Measurements from ENCODE around the gene RNFT1. TPM values are rescaled to one million over a fixed set of nuclear protein-coding genes. Genes with fewer than 3 reads are reported as not detected.
"Not testable (repeated sequence)": the region's sequence is repeated elsewhere in the genome, so short reads cannot be mapped to it uniquely, and the experiment has no call there.

The RNFT1 gene
- total and polyA plus RNA-seq, 2 donors (not counting 1 experiment from before 2014, with no cell fraction given): 49.4 to 52.0 TPM

DNA sequence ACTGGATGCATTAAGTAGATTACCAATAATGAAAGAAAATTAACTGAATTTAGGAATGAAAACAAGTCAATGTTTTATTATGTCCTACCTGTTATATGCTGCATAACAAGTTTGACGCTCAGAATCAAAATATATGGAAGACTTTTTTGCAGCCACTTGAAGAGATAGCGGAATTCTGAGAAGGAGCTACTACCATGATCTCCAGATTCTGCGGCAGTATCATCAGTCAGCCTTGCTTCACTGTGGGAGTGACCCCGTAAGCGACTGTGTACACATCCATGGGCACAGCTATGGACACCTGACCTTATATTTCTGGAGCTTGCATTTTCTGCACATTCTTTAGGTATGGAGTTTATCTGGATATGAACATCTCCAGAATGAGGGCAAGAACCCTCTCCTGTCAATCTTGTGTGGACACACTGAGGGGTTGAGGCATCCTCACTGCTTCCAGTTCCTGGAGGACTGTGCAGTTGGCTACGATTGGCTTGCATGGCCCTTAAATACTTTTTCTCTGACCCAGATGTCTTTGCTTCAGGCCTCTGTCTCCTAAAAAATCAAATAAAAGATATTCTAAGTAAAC is 1.7 kb downstream of the RNFT1 start:
- H3K4me1 Mint-ChIP-seq: peaks cover 20% of the 10 kb centered on the region
- no peaks in the 10 kb centered on the region for H3K9me3 ChIP-seq (ENCODE audit: control extremely low read depth in 1 of 3, control insufficient read depth in 2 of 3, insufficient read depth in 1 of 3, low read length in 2 of 3)
- no peak overlapping the region for H2AFZ ChIP-seq (ENCODE audit: insufficient read depth, low read depth, low read length, poor library complexity, severe bottlenecking)
- H4K20me1 ChIP-seq (ENCODE audit: control insufficient read depth, insufficient read depth, low read length, poor library complexity, severe bottlenecking): peaks cover 9% of the 10 kb centered on the region
- POLR2A ChIA-PET: no interaction called here
- ATAC-seq (ENCODE audit: low read depth) (no peak), DNase-seq (no peak)
- intact Hi-C loops (cut with micrococcal nuclease): loop anchor here (5.0 kb wide), 1 partner anchor 714 kb away; the partner anchor contains the start of gene BCAS3
- H3K27me3 Mint-ChIP-seq: no peaks in the 10 kb centered on the region
- H3K27ac ChIP-seq (ENCODE audit: low read length in 2 of 2): no peak overlapping the region
- H3K4me1 ChIP-seq (ENCODE audit: control insufficient read depth in 2 of 2, insufficient read depth in 2 of 2, low read length in 2 of 2): peaks cover 13 to 19% of the 10 kb centered on the region in 2 donors
- peaks cover 0 to 4% of the 10 kb centered on the region in 2 experiments for H3K36me3 ChIP-seq (replicated peaks in 1 of 2; ENCODE audit: control extremely low read depth in 1 of 2, control insufficient read depth in 1 of 2, extremely low read depth in 1 of 2, insufficient read depth in 2 of 2, low read length in 1 of 2)
- H3K9ac ChIP-seq (ENCODE audit: low read length): no peak overlapping the region
- peaks cover 23% of the 10 kb centered on the region for H3K79me2 ChIP-seq (ENCODE audit: control insufficient read depth, insufficient read depth, low read length)
- H3K4me3 Mint-ChIP-seq: peak overlapping the region; percentile 94
- WGBS (ENCODE audit: insufficient coverage): 98% methylated on average over 5 of the region's 6 CpGs
- H3K9me3 Mint-ChIP-seq (ENCODE audit: insufficient read depth): no peaks in the 10 kb centered on the region
- no peaks in the 10 kb centered on the region for H3K27me3 ChIP-seq (replicated peaks in 1 of 4; ENCODE audit: control extremely low read depth in 1 of 4, control insufficient read depth in 3 of 4, insufficient read depth in 4 of 4, low read length in 3 of 4)
- H3K4me2 ChIP-seq (replicated peaks; ENCODE audit: low read depth, low read length, poor library complexity, severe bottlenecking): peak overlapping the region; percentile 95
- H3K27ac Mint-ChIP-seq: no peak overlapping the region
- TF ChIP-seq, protein P1, sequence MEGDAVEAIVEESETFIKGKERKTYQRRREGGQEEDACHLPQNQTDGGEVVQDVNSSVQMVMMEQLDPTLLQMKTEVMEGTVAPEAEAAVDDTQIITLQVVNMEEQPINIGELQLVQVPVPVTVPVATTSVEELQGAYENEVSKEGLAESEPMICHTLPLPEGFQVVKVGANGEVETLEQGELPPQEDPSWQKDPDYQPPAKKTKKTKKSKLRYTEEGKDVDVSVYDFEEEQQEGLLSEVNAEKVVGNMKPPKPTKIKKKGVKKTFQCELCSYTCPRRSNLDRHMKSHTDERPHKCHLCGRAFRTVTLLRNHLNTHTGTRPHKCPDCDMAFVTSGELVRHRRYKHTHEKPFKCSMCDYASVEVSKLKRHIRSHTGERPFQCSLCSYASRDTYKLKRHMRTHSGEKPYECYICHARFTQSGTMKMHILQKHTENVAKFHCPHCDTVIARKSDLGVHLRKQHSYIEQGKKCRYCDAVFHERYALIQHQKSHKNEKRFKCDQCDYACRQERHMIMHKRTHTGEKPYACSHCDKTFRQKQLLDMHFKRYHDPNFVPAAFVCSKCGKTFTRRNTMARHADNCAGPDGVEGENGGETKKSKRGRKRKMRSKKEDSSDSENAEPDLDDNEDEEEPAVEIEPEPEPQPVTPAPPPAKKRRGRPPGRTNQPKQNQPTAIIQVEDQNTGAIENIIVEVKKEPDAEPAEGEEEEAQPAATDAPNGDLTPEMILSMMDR (IDR thresholded peaks at IDR 0.05): no peak
- no peak for TF ChIP-seq EZH2 (IDR thresholded peaks at IDR 0.05; ENCODE audit: borderline replicate concordance, insufficient read depth, low read depth, low read length, poor library complexity, severe bottlenecking)
- CTCF ChIA-PET: interaction anchor here (1.4 kb wide), 1 partner anchor 104 kb away, joined by 4 read pairs; no protein-coding TSS in a partner anchor
- no peak overlapping the region for H3K4me3 ChIP-seq (ENCODE audit: control extremely low read depth in 1 of 5, extremely low read depth in 1 of 5, insufficient read depth in 1 of 5, low read depth in 2 of 5, low read length in 4 of 5)

DNA sequence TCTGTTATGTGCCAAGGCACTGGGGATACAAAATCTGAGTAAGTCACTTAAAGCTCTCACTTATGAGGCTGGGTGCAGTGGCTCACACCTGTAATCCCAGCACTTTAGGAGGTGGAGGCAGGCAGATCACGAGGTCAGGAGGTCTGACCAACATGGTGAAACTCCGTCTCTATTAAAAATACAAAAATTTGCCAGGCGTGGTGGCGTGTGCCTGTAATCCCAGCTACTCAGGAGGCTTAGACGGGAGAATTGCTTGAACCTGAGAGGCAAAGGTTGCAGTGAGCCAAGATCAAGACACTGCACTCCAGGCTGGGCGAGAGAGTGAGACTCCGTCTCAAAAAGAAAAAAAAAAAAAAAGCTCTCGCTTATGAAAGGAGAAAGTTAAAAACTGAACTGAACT is 5.0 kb downstream of the RNFT1 start:
- POLR2A ChIA-PET; H3K27ac Mint-ChIP-seq; H4K20me1 ChIP-seq (ENCODE audit: control insufficient read depth, insufficient read depth, low read length, poor library complexity, severe bottlenecking); H3K4me3 ChIP-seq (ENCODE audit: control extremely low read depth in 1 of 5, extremely low read depth in 1 of 5, insufficient read depth in 1 of 5, low read depth in 2 of 5, low read length in 4 of 5); H3K27me3 Mint-ChIP-seq; H3K9ac ChIP-seq (ENCODE audit: low read length); H3K4me2 ChIP-seq (replicated peaks; ENCODE audit: low read depth, low read length, poor library complexity, severe bottlenecking); ATAC-seq (ENCODE audit: low read depth); H3K9me3 Mint-ChIP-seq (ENCODE audit: insufficient read depth); H3K27ac ChIP-seq (ENCODE audit: low read length in 2 of 2); H3K9me3 ChIP-seq (ENCODE audit: control extremely low read depth in 1 of 3, control insufficient read depth in 2 of 3, insufficient read depth in 1 of 3, low read length in 2 of 3); DNase-seq; intact Hi-C loops (cut with micrococcal nuclease); H3K27me3 ChIP-seq (replicated peaks in 1 of 4; ENCODE audit: control extremely low read depth in 1 of 4, control insufficient read depth in 3 of 4, insufficient read depth in 4 of 4, low read length in 3 of 4); H2AFZ ChIP-seq (ENCODE audit: insufficient read depth, low read depth, low read length, poor library complexity, severe bottlenecking); H3K4me3 Mint-ChIP-seq: not testable (repeated sequence)
- peaks cover 17% of the 10 kb centered on the region for H3K4me1 Mint-ChIP-seq
- CTCF ChIA-PET: interaction anchor here (0.7 kb wide), 2 partner anchors 14 to 78 kb away, joined by 3 read pairs; no protein-coding TSS in a partner anchor
- Histone ChIP-seq H3K79me2 (ENCODE audit: control insufficient read depth, insufficient read depth, low read length) (peaks cover 23% of the 10 kb centered on the region), H3K4me1 (ENCODE audit: control insufficient read depth in 2 of 2, insufficient read depth in 2 of 2, low read length in 2 of 2) (peaks cover 13% of the 10 kb centered on the region in 2 donors), H3K36me3 (replicated peaks in 1 of 2; ENCODE audit: control extremely low read depth in 1 of 2, control insufficient read depth in 1 of 2, extremely low read depth in 1 of 2, insufficient read depth in 2 of 2, low read length in 1 of 2) (peaks cover 5 to 28% of the 10 kb centered on the region in 2 experiments)
- 100% methylated on average over 5 of the region's 8 CpGs for WGBS (ENCODE audit: insufficient coverage)

All from B cell (primary cell).